ENCODE data around the gene SURF4.

- TF ChIP-seq CTCF (conservative IDR thresholded peaks at IDR 0.05; ENCODE audit: low read length) (no peak), EZH2phosphoT487 (IDR thresholded peaks at IDR 0.05; ENCODE audit: borderline replicate concordance) (no peak)
Observed at GRCh38 chr9:133323211-133323610, 52.6 kb downstream of the SURF4 start.

Measured in Loucy (cell line).